D721Med (cell line): Measurements from ENCODE around the gene ZFAND2B.

ENCODE experiments used
- DNase-seq: peaks from one replicate; pipeline ENCODE4 v3.0.0; 2011; ENCODE audit warnings: low spot score; ENCODE audit not compliant: insufficient read length
- FAIRE-seq: peaks from 2 replicates; lab custom pipeline; 2011; peaks lifted over from hg19 to GRCh38; lab: Jason Lieb, UNC
- TF ChIP-seq, protein P1 (sequence below): IDR thresholded peaks from 2 replicates; pipeline ENCODE4 v1.5.1; 2012; ENCODE audit warnings: mild to moderate bottlenecking, control low read depth; ENCODE audit not compliant: insufficient read depth; ENCODE audit errors: missing control alignments

Gene ZFAND2B

DNA sequence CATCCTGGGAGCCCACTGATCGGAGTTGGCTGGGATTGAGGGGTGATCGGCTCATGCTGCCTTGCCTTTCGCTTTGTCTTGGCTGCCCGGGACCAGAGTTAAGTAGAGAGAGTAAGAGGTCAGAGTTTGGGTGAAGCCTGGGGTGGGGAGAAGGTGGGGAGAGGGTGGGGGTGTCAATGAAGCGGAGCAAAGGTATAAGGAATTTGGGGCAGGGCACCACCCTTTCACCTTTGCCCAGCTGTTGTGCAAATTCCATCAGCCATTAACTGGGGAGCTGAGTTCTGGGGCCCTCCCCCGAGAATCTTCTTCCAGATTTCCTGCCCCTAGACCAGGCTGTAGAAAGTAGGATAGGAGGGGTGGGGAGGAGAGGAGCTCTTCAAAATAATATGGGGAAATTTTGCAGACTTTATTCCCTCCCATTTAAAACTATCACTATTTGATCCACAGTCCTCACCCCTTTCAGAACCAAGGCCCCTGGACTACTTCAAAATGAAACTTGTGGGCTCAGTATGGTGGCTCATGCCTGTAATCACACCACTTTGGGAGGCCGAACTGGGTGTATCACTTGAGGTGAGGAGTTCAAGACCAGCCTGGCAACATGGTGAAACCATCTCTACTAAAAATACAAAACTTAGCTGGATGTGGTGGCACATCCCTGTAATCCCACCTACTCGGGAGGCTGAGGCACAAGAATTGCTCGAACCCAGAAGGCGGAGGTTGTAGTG lies 36.5 kb upstream of the ZFAND2B start, which contains the start of gene SLC23A3:
Gene SLC23A3 (minus strand): TSS at position 100 of the 725 bp plus-strand sequence. CDS start 45 bp downstream, at position 55.
- no peak for DNase-seq
- no peak for FAIRE-seq
- TF ChIP-seq, protein P1, sequence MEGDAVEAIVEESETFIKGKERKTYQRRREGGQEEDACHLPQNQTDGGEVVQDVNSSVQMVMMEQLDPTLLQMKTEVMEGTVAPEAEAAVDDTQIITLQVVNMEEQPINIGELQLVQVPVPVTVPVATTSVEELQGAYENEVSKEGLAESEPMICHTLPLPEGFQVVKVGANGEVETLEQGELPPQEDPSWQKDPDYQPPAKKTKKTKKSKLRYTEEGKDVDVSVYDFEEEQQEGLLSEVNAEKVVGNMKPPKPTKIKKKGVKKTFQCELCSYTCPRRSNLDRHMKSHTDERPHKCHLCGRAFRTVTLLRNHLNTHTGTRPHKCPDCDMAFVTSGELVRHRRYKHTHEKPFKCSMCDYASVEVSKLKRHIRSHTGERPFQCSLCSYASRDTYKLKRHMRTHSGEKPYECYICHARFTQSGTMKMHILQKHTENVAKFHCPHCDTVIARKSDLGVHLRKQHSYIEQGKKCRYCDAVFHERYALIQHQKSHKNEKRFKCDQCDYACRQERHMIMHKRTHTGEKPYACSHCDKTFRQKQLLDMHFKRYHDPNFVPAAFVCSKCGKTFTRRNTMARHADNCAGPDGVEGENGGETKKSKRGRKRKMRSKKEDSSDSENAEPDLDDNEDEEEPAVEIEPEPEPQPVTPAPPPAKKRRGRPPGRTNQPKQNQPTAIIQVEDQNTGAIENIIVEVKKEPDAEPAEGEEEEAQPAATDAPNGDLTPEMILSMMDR, result no peak

DNA sequence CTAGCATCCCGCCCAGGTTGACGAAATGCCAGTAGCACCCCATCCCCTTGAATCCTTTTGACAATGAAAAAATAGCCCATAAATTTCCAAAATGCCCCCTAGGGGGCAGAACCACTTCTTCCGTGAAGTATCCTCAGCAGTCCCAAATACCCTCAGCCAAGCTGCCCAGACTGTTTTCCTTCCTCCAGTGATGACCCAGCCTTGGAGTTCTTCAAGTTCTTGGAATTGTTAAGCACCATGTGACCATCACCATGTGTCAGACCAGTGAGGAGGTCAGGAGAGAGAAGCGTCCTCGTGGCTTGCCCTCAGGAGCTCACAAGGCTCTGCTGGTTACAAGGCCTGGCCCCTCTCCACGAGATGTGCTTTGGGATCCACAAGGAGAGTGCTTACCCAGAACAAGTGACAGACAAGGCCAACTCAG lies 35.3 kb upstream of the ZFAND2B start:
- TF ChIP-seq, protein P1, result peak; percentile 59
- FAIRE-seq (no peak), DNase-seq (peak; percentile 65)

- TF ChIP-seq, protein P1, result no peak
- FAIRE-seq, result no peak
- DNase-seq, result no peak
Observed at GRCh38 chr2:219172231-219173154, 34.1 kb upstream of the ZFAND2B start.

- TF ChIP-seq, protein P1, result no peak
- no peak for FAIRE-seq
- DNase-seq, result no peak
Observed at GRCh38 chr2:219173176-219173575, 33.4 kb upstream of the ZFAND2B start.

GRCh38 chr2:219174146-219174545 lies 32.4 kb upstream of the ZFAND2B start:
- TF ChIP-seq, protein P1, result no peak
- FAIRE-seq, result no peak
- no peak for DNase-seq

GRCh38 chr2:219174801-219175200 lies 31.8 kb upstream of the ZFAND2B start:
- DNase-seq, result no peak
- FAIRE-seq, result no peak
- TF ChIP-seq, protein P1, result no peak
